HepG2 (cell line): ENCODE data around the gene ASB9.

Experiments
- CBX1 ChIP-seq: IDR thresholded peaks from one replicate; pipeline ENCODE4 v1.6.1; 2016; ENCODE audit warnings: antibody characterized with exemption, low read depth
- ESRRA ChIP-seq: sonication (generic); formaldehyde crosslinking; IDR thresholded peaks from 2 replicates; pipeline ENCODE4 v1.5.1; 2020; ENCODE audit warnings: mild to moderate bottlenecking, low read depth, missing genetic modification reagents
- HDAC6 ChIP-seq: fragments of 200-600 bp; sonication (generic); IDR thresholded peaks from 2 replicates; pipeline ENCODE4 v1.7.0; 2017; ENCODE audit warnings: mild to moderate bottlenecking, antibody characterized with exemption, low read length, low read depth
- HOXA5 ChIP-seq: sonication (generic); formaldehyde crosslinking; IDR thresholded peaks from 2 replicates; pipeline ENCODE4 v1.4.0; 2020; ENCODE audit warnings: missing genetic modification reagents
- KLF16 ChIP-seq, 2 experiments: sonication (generic) in 1 of 2; formaldehyde crosslinking in 1 of 2; IDR thresholded peaks; 2 replicates each; pipeline versions ENCODE4 v1.6.1 to v1.8.0; 2016 to 2023; ENCODE audit warnings: missing genetic modification reagents in 2 of 2, missing compliant biosample characterization in 1 of 2
- MTF1 ChIP-seq: sonication (generic); formaldehyde crosslinking; IDR thresholded peaks from 2 replicates; pipeline ENCODE4 v1.5.0; 2020; ENCODE audit warnings: missing genetic modification reagents
- NR2C2 ChIP-seq: sonication (generic); formaldehyde crosslinking; IDR thresholded peaks from 2 replicates; pipeline ENCODE4 v1.4.0; 2020; ENCODE audit warnings: missing genetic modification reagents, mild to moderate bottlenecking, moderate library complexity, borderline replicate concordance
- RAD21 ChIP-seq: fragments of 450-650 bp; formaldehyde crosslinking; IDR thresholded peaks from 2 replicates; pipeline ENCODE4 v1.5.0; 2020; ENCODE audit warnings: mild to moderate bottlenecking
- ZBTB7A ChIP-seq: sonication (generic); formaldehyde crosslinking; IDR thresholded peaks from 2 replicates; pipeline ENCODE4 v1.8.0; 2022; ENCODE audit warnings: mild to moderate bottlenecking, missing genetic modification reagents
- ZFP36 ChIP-seq: fragments of 150-350 bp; IDR thresholded peaks from 2 replicates; pipeline ENCODE4 v1.6.1; 2018; ENCODE audit warnings: borderline replicate concordance, low read length, low read depth; ENCODE audit not compliant: partially characterized antibody
- ZNF83 ChIP-seq: sonication (generic); formaldehyde crosslinking; IDR thresholded peaks from 2 replicates; pipeline ENCODE4 v1.4.0; 2020; ENCODE audit warnings: missing genetic modification reagents, mild to moderate bottlenecking, borderline replicate concordance

GRCh38 chrX:15204130-15204751 lies 65.6 kb downstream of the ASB9 start:
- TF ChIP-seq ESRRA (CRISPR knock-in tag) (no peak), NR2C2 (CRISPR knock-in tag) (no peak), HOXA5 (CRISPR knock-in tag) (no peak), CBX1 (no peak), ZBTB7A (CRISPR knock-in tag) (no peak), KLF16 (CRISPR knock-in tag; IDR thresholded peaks at IDR 0.05) (no peak), ZNF83 (no peak), MTF1 (CRISPR knock-in tag) (no peak), ZFP36 (no peak), HDAC6 (no peak), RAD21 (no peak)
